ENCODE measurements around the gene NPC1.
"Not testable (repeated sequence)": the region's sequence is repeated elsewhere in the genome, so short reads cannot be mapped to it uniquely, and the experiment has no call there.

The NPC1 gene

DNA sequence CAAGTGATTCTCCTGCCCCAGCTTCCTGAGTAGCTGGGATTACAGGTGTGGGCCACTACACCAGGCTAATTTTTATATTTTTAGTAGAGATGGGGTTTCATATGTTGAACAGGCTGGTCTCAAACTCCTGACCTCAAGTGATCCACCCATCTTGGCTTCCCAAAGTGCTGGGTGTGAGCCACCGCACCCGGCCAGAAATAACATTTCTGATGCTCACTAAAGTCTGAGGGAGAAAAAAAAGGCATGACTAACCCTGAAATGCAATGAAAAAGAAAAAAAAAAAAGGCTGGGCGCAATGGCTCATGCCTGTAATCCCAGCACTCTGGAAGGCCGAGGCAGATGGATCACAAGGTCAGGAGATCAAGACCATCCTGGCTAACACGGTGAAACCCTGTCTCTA lies 96.7 kb downstream of the NPC1 start:
- not testable (repeated sequence) for DNase-seq

DNA sequence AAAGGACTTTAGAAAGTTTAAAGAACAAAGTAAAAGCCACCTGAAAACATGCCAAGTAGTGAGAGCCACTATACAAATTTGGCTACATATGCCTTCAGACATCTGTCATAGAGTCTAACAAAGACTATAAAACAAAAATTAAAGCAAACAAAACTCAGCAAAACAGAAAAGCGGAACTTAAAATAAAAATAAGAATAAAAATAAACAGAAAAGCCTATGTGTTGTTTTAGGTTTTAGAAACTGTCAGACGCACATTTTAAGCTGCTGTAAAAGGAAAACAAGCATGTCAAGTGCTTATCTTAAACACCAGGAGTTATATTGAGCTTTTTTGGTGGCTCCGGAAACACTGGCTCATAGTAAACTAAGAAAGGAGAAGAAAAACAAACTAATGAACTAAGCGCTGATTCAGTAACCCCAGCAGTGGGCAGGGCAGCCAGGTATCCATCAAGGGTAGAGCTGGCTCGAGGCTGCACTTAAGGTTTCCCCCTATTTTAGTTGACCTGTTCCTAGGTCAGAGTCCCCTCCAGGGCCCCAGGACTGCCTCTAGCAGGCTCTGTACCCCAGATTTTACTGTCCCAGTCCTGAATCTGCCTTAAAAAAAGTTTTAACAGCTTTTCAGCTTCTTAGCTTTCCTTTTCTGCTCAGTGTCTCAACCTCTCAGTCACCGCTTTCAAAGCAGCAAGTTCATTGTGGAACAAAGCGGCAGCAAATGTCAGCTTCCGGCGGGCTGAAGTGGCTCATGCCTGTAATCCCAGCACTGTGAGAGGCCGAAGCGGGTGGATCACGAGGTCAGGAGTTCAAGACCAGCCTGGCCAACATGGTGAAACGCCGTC lies 98.4 kb downstream of the NPC1 start:
- DNase-seq = no peak

DNA sequence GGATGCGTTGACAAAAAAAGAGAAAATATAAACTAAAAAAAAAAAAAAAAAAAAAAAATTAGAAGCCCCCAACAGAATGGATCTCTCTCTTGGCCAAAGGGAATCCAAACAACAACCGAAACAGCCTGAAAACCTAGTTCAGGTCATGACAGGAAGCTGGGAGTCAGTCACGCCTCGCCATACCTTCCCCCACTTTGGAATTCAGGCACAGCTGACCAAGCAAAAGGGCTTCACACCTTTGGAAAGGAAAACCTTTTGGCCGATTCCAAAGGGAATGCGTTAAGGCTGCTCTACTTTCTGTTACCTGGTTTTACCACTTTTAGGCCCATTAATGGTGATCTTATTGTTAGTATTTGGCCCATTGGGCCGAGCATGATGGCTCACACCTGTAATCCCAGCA lies 100.9 kb downstream of the NPC1 start:
- no peak for DNase-seq

DNA sequence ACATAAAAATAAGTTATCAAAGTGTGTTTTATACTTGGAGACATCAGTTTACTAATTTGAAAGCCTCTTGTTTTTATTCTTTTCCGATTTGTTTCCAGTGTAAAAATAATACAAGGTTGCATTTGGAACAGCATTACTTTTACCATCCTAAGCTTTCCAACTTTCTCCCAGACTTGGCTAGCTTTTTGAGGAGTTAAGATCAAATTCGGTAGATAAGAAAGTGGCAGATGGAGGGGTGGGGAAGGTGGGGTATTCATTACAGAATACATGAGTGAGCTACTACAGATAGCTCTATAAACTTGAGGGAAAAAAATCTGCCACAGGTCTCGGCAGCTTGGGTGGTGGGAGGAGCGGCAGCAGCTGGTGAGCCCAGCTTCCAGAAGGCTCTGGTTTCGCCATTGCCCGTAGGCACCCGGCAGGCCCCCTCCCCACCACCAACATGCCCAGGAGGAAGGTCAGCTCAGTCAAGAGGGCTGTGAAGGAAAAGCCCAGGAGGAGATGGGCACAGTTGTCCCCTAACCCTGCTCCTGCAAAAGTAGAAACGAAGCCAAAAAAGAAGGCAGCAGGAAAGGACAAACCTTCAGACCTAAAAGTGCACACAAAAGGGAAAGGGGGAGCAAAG lies 101.6 kb downstream of the NPC1 start:
- no peak for DNase-seq

Measured in hypothalamus (tissue), 51 donors.